NCI-H345 treated with DMSO at 0.1 percent for 48 hours (cell line): ENCODE results near the gene WRAP53.

Source experiments
- DNase-seq: peaks from one replicate; lab custom pipeline; 2025; ENCODE audit not compliant: unreplicated experiment; lab: John Stamatoyannopoulos, UW

WRAP53 gene

GRCh38 chr17:7677388-7678067 lies 10.7 kb upstream of the WRAP53 start:
- DNase-seq, result no peak

DNA sequence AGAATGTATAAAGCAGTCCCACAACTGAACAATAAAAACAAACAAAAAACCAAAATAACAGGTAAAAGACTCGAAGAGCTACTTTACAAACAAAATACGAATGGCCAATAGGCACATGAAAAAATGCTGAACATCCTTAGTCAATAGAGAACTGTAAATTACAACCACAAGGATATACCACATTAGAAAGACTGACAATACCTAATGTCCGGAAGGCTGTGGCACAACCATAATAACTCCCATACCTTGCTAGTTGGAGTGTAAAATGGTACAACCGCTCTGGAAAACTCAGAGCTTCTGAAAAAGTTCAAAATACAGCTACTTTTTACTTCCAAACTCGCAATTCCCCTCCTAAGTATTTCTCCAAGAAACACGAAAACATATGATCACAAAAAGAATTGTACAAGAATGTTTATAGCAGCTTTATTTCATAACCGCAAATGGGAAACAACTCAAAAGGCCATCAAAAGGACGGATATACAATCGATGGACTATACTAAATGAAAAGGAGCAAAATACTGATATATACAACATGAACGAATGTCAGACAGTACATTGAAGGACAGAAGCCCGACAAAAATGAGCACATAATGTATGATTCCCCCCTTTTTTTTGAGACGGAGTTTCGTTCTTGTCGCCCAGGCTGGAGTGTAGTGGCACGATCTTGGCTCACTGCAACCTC lies 3.3 kb upstream of the WRAP53 start:
- no peak for DNase-seq

- no peak for DNase-seq
Observed at GRCh38 chr17:7685533-7686221, 2.6 kb upstream of the WRAP53 start.

- peak; percentile 84 for DNase-seq
Observed at GRCh38 chr17:7686222-7687071, 1.8 kb upstream of the WRAP53 start.

GRCh38 chr17:7687072-7687907 lies 987 bp upstream of the WRAP53 start, which contains the start of gene TP53:
TP53 (minus strand) TSS chr17:7687490; CDS start chr17:7676594, 10,896 bp downstream.
- DNase-seq, result peak; percentile 49

DNA sequence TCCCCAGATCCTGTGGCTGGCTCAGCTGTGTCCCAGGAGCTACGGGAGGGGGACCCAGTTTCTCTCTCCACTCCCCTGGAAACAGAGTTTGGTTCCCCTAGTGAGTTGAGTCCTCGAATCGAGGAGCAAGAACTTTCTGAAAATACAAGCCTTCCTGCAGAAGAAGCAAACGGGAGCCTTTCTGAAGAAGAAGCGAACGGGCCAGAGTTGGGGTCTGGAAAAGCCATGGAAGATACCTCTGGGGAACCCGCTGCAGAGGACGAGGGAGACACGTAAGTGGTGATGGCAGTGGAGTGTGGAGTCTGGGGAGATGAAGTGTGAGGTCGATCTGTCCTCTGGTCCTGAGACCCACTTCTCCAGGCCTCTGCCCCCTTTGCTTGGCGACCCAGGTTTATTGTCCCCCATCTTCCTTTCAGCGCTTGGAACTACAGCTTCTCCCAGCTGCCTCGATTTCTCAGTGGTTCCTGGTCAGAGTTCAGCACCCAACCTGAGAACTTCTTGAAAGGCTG lies 585 bp downstream of the WRAP53 start:
- DNase-seq, result no peak

- no peak for DNase-seq
Observed at GRCh38 chr17:7695586-7695985, 7.3 kb downstream of the WRAP53 start.

DNA sequence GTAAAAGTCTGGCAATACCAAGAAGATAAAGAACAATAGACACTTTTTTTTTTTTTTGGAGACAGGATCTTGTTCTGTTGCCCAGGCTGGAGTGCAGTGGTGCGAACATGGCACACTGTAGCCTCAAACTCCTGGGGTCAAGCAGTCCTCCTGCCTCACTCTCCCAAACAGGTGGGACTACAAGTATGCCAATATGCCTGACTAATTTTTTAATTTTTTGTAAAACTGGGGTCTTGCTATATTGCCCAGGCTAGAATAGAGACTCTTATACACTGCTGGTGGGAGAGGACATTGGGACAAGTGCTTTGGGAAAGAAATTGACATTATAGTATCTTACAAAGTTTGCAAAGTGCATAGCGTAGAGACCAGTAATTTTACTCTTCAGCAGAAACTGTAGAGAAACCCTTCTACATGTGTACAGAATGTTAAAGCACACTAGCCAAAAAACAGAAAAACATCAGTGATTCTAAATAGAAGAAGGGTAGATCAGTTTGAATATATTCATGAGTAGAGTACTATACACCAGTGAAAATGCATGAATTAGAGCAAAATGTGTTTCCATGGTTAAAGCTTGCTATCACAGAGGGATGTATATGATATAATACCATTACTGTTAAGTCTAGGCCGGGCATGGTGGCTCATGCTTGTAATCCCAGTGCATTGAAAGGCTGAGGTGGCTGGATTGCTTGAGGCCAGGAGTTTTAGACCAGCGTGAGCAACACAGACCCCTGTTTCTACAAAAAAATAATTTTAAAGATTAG lies 9.7 kb downstream of the WRAP53 start:
- DNase-seq, result no peak

DNA sequence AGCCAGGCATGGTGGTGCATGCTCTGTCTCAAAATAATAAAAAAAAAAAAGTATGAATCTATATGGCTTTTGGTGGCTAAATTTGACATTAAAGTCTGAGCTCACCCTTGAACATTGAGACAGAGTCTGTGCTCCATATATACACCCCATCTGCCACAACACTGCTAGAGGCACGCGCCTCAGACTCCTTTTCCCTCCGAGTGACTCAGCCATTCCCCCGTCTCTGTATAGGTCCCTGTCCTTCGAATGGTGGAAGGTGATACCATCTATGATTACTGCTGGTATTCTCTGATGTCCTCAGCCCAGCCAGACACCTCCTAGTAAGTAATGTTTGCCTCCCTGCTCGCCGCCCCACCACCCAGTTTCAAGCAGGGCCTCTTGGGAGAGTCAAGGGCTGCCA lies 12.2 kb downstream of the WRAP53 start:
- no peak for DNase-seq

- DNase-seq, result no peak
Observed at GRCh38 chr17:7701681-7702080, 13.4 kb downstream of the WRAP53 start.

- DNase-seq, result no peak
Observed at GRCh38 chr17:7702776-7703175, 14.5 kb downstream of the WRAP53 start.

DNA sequence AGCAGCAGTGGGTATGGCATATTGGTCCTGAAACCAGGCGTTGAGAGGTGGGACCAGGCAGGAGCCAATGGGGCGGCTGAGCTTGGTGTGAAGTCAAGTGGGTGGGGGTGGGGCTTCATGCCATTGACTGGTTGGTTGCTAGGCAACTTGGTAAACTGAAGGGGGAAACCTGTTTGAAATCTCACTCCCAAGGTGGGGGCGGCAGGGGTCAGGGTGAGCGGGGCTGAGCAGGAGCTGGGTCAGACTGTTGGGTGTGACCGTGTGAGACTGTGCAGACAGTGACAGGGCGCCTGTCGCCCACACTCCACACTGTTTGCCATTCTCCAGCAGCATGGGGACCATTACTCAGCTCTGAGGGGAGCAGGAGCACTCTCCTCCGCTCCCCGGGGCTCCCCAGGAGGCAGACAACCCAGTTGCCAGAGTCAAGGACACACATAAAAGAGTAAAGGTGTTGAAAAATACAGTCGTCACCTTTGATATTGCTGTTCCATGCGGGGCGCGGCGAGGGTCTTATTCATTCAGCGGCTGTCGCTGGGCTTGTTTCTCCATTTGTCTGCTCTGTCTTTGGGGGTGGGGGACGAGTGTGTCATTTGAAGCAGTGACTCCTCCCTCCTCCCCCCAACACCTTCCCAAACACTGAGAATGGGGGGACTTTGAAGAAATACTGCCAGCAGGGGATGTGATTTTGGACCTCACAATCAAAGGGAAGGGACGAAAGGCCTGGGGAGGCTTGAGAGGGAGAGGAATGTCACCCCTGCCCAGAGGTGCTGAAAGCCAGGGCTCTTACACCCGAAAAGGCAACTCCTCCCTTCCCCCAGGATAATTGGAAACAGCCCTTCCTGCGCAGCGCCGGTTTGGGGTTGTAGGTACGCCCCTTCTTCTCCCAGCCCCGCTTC lies 15.6 kb downstream of the WRAP53 start:
- DNase-seq, result peak; percentile 23

GRCh38 chr17:7704601-7705268 lies 16.5 kb downstream of the WRAP53 start, which contains the start of gene EFNB3:
EFNB3 (plus strand) TSS chr17:7705202; CDS start chr17:7705599, 397 bp downstream.
- DNase-seq, result peak; percentile 23

- DNase-seq, result no peak
Observed at GRCh38 chr17:7705269-7706255, 17.3 kb downstream of the WRAP53 start.

- DNase-seq, result no peak
Observed at GRCh38 chr17:7706631-7707354, 18.5 kb downstream of the WRAP53 start.

DNA sequence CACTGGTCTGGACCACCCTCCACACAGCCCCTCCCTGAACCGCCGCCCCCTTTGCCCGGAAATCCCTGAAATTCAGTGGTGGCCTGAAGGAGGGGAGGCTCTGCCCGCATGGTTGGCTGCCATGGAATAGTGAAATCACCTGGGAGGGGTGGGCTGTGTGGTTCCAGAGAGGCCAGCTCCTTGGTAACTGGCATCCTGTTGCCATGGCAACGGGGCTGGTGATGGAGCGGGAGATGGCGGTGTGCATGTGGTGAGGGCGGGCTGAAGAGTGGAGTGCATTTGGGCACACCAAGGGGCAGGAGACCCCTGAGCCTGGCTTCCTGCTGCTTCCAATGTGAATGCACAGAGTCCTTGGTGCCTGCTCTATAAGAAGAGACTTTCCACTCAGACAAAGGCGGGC lies 19.2 kb downstream of the WRAP53 start:
- no peak for DNase-seq
